ENCODE data around the gene LCN10. TPM values are rescaled to one million over a fixed set of nuclear protein-coding genes. Genes with fewer than 3 reads are reported as not detected.
A peak's percentile ranks its signal among the peaks of the same experiment; 100 is the strongest.

LCN10 gene
- total RNA-seq, 1 experiment from 2014 or later: 1.5 TPM

DNA sequence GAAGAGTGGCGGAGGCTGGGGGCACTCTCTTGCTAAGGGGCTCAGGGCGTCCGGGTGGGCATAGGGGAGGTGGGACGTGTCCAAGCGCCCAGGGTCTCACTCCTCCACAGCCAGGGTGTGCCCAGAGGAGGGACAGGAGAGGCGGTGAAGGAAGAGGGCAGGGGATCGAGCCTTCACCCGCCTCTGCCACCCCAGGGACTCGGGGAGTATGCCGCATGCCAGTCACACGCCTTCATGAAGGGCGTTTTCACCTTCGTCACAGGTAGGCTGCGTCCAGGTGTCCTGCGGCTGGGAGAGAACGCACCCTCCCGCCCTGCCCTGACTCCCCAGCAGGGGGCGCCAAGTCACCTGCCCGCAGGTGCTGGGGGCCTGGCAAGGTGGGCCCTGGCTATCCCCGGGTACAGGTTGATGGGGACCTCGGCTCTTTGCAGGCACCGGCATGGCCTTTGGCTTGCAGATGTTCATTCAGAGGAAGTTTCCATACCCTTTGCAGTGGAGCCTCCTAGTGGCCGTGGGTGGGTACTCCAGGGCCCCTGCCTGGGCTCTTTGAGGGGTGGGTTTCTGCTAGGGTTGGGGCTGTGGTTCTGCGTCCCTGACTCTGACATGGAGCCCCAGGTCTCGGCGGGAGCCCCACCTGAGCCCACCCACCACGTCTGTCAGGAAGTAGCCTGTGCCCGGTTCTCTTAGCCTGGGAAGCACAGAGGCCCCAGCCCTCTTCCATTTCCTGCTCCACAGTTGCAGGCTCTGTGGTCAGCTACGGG is 49.0 kb upstream of the LCN10 start:
- Histone ChIP-seq H2AFZ (ENCODE audit: low read length) (no peak overlapping the region), H3K14ac (ENCODE audit: insufficient read depth, low read length) (peak overlapping the region; percentile 54; the same call in 1 of the 2 replicates), H2BK12ac (ENCODE audit: insufficient read length, low read depth, low read length) (no peak overlapping the region), H3K23ac (ENCODE audit: insufficient read length, low read depth, low read length) (no peak overlapping the region), H2BK120ac (ENCODE audit: low read depth, low read length, poor library complexity, severe bottlenecking) (no peak overlapping the region), H3K79me2 (ENCODE audit: insufficient read depth, low read length) (no peaks in the 10 kb centered on the region), H3T11ph (ENCODE audit: low read length) (no peak overlapping the region), H3K9me3 (ENCODE audit: control insufficient read depth, low read depth, low read length) (no peaks in the 10 kb centered on the region), H2AK5ac (ENCODE audit: insufficient read length, low read length) (no peak overlapping the region), H3K27ac (ENCODE audit: insufficient read length, low read depth, low read length) (no peak overlapping the region), H3K79me1 (ENCODE audit: insufficient read depth, low read depth, low read length, poor library complexity, severe bottlenecking) (no peaks in the 10 kb centered on the region), H4K91ac (ENCODE audit: insufficient read length, low read depth, low read length) (no peak overlapping the region), H3K4me1 (ENCODE audit: insufficient read depth, low read length) (no peaks in the 10 kb centered on the region), H3K18ac (ENCODE audit: insufficient read length, low read depth, low read length) (peak overlapping the region; percentile 86), H3K56ac (ENCODE audit: insufficient read length, low read depth, low read length) (no peak overlapping the region), H3K9ac (ENCODE audit: extremely low read depth, insufficient read length, low read length) (no peak overlapping the region), H4K5ac (ENCODE audit: insufficient read length, low read depth, low read length) (no peak overlapping the region), H3K4me2 (ENCODE audit: insufficient read depth, insufficient read length, low read length) (peak overlapping the region; percentile 69), H2BK15ac (ENCODE audit: low read depth, low read length) (no peak overlapping the region), H4K20me1 (ENCODE audit: control insufficient read depth, insufficient read depth, insufficient read length) (no peaks in the 10 kb centered on the region), H2BK20ac (ENCODE audit: low read depth, low read length, poor library complexity, severe bottlenecking) (no peak overlapping the region), H4K8ac (replicated peaks; ENCODE audit: insufficient read length, low read depth, low read length) (no peak overlapping the region), H2BK5ac (ENCODE audit: insufficient read length, low read length) (no peak overlapping the region), H3K27me3 (ENCODE audit: insufficient read depth, low read length) (no peaks in the 10 kb centered on the region), H3K4ac (ENCODE audit: low read depth, low read length) (no peak overlapping the region), H3K23me2 (ENCODE audit: insufficient read length, low read depth, low read length, poor library complexity, severe bottlenecking) (no peaks in the 10 kb centered on the region)
- no peaks in the 10 kb centered on the region for H3K9me3 Mint-ChIP-seq
- peak overlapping the region in 2 of 3 experiments; percentile 66 to 97; a peak in 3 of 7 replicates for H3K27ac Mint-ChIP-seq
- peak; percentile 92 for DNase-seq
- peaks cover 17 to 34% of the 10 kb centered on the region in 2 experiments for H3K4me1 Mint-ChIP-seq
- TF ChIP-seq, protein P1, sequence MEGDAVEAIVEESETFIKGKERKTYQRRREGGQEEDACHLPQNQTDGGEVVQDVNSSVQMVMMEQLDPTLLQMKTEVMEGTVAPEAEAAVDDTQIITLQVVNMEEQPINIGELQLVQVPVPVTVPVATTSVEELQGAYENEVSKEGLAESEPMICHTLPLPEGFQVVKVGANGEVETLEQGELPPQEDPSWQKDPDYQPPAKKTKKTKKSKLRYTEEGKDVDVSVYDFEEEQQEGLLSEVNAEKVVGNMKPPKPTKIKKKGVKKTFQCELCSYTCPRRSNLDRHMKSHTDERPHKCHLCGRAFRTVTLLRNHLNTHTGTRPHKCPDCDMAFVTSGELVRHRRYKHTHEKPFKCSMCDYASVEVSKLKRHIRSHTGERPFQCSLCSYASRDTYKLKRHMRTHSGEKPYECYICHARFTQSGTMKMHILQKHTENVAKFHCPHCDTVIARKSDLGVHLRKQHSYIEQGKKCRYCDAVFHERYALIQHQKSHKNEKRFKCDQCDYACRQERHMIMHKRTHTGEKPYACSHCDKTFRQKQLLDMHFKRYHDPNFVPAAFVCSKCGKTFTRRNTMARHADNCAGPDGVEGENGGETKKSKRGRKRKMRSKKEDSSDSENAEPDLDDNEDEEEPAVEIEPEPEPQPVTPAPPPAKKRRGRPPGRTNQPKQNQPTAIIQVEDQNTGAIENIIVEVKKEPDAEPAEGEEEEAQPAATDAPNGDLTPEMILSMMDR (conservative IDR thresholded peaks at IDR 0.05): peak; percentile 99
- peaks cover 16% of the 10 kb centered on the region for H3K27me3 Mint-ChIP-seq (ENCODE audit: low read depth)
- H3K36me3 Mint-ChIP-seq (ENCODE audit: insufficient read depth in 1 of 3, low read depth in 3 of 3): peaks cover 0 to 8% (median 1%) of the 10 kb centered on the region in 3 experiments; a peak in 3 of 7 replicates
- H3K4me3 Mint-ChIP-seq: peak overlapping the region; percentile 81 to 89
- no CpG with 5 or more reads among the region's 29 CpGs for WGBS (ENCODE audit: extremely low coverage, insufficient read length, low lambda C conversion rate)
